Hematopoietic multipotent progenitor cell treated with erythropoietin and hydrocortisone succinate and interleukin-3 and kit ligand, for 4 days (in vitro differentiated cells): ENCODE measurements around the gene SLC39A8.

Source experiments
- DNase-seq: peaks from one replicate; pipeline ENCODE4 v3.0.0-alpha.2; 2015

Gene SLC39A8

GRCh38 chr4:102339018-102339417 is 6.3 kb downstream of the SLC39A8 start:
- DNase-seq, result no peak

- DNase-seq, result no peak
Observed at GRCh38 chr4:102338405-102338804, 6.9 kb downstream of the SLC39A8 start.

GRCh38 chr4:102335616-102336015 is 9.7 kb downstream of the SLC39A8 start:
- DNase-seq, result no peak

DNA sequence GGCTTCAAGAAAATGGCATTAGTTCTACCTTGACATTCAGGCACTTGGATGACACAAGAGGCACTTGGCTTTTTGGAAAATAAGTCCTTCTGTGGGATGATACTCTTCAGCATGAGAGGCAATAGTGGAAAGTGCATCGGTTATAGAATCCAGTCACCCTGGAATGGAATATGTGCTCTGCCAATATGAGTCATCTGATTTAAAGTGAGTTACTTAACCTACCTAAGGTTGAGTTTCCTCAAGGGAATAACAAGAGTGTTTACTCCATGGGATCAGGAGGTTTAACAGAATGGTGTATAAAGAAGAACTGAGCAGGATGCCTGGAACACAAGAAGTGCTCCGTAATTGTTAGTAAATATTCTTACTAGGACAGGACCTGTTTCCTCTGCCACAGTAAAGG is 10.7 kb downstream of the SLC39A8 start:
- DNase-seq, result no peak

- no peak for DNase-seq
Observed at GRCh38 chr4:102333787-102334186, 11.5 kb downstream of the SLC39A8 start.

DNA sequence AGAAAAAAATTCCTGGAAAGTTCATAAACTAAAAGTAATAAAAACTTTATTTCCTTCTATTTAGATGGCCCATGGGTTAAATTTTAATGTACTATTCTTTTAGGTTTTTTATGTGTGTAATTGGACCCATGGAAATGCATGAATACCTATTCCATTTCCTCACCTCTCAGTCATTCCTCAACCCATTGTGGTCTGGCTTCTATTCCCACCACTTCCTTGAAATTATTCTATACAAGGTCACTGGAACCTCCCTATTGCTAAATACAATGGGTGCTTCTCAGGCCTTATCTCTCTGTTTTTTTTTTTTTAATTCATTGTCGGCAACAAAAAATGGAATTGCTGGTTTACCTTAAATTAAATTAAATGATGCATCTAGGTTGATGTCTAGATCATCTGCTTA is 17.2 kb downstream of the SLC39A8 start:
- no peak for DNase-seq

DNA sequence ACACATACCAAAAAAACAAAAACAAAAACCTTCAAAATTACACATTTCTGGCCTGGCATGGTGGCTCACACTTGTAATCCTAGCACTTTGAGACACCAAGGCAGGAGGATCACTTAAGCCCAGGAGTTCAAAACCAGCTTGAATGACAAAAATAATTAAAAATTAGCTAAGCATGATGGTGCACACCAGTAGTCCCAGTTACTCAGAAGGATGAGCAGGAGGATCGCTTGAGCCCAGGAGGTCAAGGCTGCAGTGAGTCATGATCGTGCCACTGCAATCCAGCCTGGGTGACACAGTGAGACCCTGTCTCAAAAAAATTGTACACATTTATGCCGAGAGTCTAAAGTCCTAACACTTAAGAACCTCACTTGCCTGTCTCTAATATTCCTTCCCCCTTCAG is 18.3 kb downstream of the SLC39A8 start:
- no peak for DNase-seq

GRCh38 chr4:102324730-102325129 is 20.6 kb downstream of the SLC39A8 start:
- no peak for DNase-seq

DNA sequence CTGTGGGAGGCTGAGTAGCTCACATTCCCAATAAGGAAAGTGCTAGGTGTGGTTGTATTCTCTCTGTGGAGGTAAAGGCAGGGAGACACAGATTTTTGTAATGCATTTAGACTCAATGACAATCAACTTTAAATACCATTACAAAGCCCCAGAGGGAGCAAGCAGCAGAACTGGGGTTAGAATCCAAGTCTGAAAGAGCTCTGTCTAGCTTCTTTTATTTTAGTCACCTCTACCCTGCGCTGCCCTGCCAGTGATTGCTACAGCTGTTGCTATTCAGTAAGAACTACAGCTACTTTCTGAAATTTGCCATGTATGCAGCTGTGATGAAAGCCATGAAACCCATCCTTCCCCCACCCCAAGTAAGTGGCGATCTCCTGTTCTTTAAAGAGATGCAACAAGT is 22.5 kb downstream of the SLC39A8 start:
- DNase-seq, result no peak

GRCh38 chr4:102321260-102321995 is 23.9 kb downstream of the SLC39A8 start:
- DNase-seq, result no peak

DNA sequence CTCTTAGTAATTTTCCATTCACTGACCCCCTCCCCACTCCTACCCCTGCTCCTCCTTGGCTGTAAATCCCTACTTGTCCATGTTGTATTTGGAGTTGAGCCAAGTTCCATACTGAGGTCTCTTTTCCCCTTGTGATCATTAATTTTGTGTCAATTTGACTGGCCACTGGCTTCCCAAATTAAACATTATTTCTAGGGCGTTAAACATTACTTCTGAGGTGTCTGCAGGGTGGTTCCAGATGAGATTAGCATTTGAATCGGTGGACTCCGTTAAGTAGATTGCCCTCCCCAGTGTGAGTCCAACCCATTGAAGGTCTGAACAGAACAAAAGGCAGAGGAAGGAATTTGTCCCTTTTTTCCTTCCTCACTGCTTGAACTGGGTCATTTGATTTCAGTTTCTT is 25.7 kb downstream of the SLC39A8 start:
- no peak for DNase-seq

DNA sequence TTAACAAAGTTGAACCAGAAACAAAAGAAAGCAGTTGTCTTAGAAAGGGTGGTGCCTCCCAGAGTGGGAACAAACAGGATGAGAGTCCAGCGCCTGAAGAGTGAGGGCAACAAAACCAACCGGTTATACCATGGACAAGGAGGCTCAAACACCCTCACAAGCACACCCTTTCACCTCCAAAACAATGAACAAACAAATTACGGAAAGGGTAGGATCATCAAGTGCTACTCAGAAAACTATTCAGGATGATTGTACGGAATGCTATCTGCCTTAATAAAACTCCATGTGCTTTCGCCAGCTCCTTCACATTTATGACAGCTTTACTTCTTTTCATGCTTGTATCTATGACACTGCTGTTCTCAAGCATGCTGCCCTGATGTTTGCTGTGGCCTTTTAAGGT is 26.8 kb downstream of the SLC39A8 start:
- no peak for DNase-seq

- peak; percentile 33 for DNase-seq
Observed at GRCh38 chr4:102318105-102318504, 27.2 kb downstream of the SLC39A8 start.

GRCh38 chr4:102317459-102317858 is 27.8 kb downstream of the SLC39A8 start:
- DNase-seq, result no peak

GRCh38 chr4:102316585-102316984 is 28.7 kb downstream of the SLC39A8 start:
- DNase-seq, result no peak

- DNase-seq, result no peak
Observed at GRCh38 chr4:102315532-102315931, 29.8 kb downstream of the SLC39A8 start.

- no peak for DNase-seq
Observed at GRCh38 chr4:102312417-102312816, 32.9 kb downstream of the SLC39A8 start.

- no peak for DNase-seq
Observed at GRCh38 chr4:102311912-102312311, 33.4 kb downstream of the SLC39A8 start.

DNA sequence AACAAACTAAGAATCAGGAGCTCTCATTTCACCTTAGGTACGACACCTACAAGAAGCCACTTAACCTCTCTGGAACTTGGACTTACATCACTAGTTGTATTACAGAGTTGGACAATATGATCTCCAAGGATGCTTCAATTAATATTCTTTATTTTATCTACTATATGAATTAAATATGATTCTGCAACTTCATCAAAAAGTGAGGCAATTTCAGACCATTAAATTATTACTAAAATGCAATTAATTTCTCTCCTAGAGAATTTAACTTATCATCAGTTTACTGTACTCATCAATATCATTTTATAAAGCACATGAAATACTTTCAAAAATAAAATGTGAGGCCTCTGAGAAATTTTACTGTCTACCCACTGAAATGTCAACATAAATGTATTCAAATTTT is 33.9 kb downstream of the SLC39A8 start:
- no peak for DNase-seq

DNA sequence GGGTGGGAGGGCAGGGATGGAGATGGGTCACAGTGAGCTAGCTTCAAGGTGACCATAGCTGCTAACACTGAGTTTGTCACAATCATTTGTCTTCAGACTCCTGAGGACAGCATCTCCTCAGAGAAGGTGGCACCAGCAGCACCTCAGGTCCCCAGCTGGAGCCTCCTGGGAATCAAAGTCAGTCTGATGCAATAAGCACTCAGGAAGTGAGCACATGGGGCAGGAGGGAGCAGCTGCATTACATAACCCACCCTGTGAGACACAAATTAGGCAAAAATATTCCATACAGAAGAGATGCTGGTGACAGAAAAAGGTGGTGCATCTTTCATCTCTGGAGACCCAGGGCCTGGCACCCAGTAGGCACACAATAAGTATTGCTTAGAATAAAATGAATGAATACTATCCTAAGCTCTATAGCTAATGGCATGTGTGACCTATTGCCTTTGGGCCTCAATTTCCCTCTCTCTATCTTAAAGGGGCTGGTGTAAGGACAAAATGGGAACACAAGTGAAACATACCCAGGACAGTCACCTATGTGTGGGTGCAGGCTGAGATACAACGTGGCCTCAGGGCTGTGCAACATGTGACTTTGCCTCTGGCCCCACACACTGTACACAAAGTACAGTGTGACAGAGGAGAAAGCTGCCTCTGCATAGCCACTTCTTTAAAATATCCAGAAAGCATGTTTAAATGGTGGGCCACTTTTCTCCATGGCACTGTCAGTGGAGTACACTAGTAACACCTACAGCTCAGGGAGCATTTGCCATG is 37.1 kb downstream of the SLC39A8 start:
- DNase-seq, result no peak

- no peak for DNase-seq
Observed at GRCh38 chr4:102305666-102306065, 39.6 kb downstream of the SLC39A8 start.

GRCh38 chr4:102302762-102303161 is 42.5 kb downstream of the SLC39A8 start:
- no peak for DNase-seq

- no peak for DNase-seq
Observed at GRCh38 chr4:102301167-102301566, 44.1 kb downstream of the SLC39A8 start.

GRCh38 chr4:102299354-102300107 is 45.8 kb downstream of the SLC39A8 start:
- peak; percentile 90 for DNase-seq
